Skeletal muscle satellite cell (primary cell): ENCODE data around the gene FHOD1.
A peak's percentile ranks its signal among the peaks of the same experiment; 100 is the strongest.

ENCODE experiments used
- H3K27me3 ChIP-seq: 2 replicates; pipeline ENCODE4 v1.7.0; 2013; ENCODE audit warnings: low read length; ENCODE audit not compliant: control insufficient read depth, insufficient read depth
- H3K36me3 ChIP-seq: 2 replicates; pipeline ENCODE4 v1.7.0; 2013; ENCODE audit warnings: mild to moderate bottlenecking, control low read depth, low read length; ENCODE audit not compliant: insufficient read depth
- H3K4me1 ChIP-seq: 2 replicates; pipeline ENCODE4 v1.7.0; 2013; ENCODE audit warnings: low read length; ENCODE audit not compliant: control insufficient read depth, insufficient read depth
- H3K4me2 ChIP-seq: 2 replicates; pipeline ENCODE4 v1.7.0; 2013; ENCODE audit warnings: mild to moderate bottlenecking, low read length
- H3K4me3 ChIP-seq: 2 replicates; pipeline ENCODE4 v1.7.0; 2013; ENCODE audit warnings: low read length
- H3K9ac ChIP-seq: 2 replicates; pipeline ENCODE4 v1.7.0; 2013; ENCODE audit warnings: mild to moderate bottlenecking, low read depth, low read length, moderate library complexity
- H3K9me3 ChIP-seq: replicated peaks from 2 replicates; pipeline ENCODE4 v1.7.0; 2013; ENCODE audit warnings: mild to moderate bottlenecking, control low read depth, low read length

Gene FHOD1

DNA sequence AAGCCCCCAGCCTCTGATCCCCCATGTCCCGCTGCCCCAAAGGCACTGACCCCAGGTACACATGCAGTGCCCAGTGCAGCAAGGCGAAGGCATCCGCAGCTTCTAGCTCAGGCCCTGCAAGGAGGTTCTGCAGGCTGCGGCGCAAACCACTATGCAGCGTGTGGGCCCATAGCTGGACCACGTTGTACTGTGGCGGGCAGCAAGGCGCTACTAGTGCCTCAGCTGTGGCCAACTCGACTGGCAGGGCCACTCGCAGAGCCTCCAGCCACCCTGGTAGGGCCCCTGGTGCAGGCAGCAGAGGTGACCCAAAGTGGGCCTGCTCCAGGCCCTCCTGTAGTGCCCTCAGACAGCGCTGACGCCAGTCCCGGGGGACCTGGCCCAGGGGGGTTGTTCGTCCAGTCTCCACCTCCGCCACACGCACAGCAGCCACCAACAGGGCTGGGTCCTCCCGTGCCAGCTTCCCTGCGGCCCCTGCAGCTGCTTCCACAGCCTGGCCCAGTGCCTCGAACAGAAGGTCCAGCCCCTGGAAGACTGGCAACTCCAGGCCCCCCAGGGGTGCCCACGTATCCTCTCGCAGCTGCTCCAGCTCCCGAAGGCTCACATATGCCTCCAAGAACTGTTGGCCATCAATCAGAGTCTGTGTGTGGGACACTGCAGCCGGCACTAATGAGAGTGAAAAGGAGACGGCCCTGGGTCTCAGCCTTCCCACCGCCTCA lies 59.9 kb downstream of the FHOD1 start:
- Histone ChIP-seq H3K36me3 (no peaks in the 10 kb centered on the region), H3K4me2 (peak overlapping the region; percentile 70), H3K4me3 (no peak overlapping the region), H3K4me1 (peaks cover 57% of the 10 kb centered on the region), H3K9ac (no peak overlapping the region), H3K27me3 (no peaks in the 10 kb centered on the region), H3K9me3 (no peaks in the 10 kb centered on the region)

GRCh38 chr16:67186550-67186950 lies 60.7 kb downstream of the FHOD1 start:
- Histone ChIP-seq H3K9ac (no peak overlapping the region), H3K4me3 (no peak overlapping the region), H3K36me3 (no peaks in the 10 kb centered on the region), H3K4me1 (peaks cover 61% of the 10 kb centered on the region), H3K9me3 (no peaks in the 10 kb centered on the region), H3K27me3 (no peaks in the 10 kb centered on the region), H3K4me2 (peak overlapping the region; percentile 70)

GRCh38 chr16:67185651-67186134 lies 61.6 kb downstream of the FHOD1 start:
- H3K4me2 ChIP-seq, result peak overlapping the region; percentile 64
- peaks cover 65% of the 10 kb centered on the region for H3K4me1 ChIP-seq
- peak overlapping the region; percentile 23 for H3K4me3 ChIP-seq
- peaks cover 3% of the 10 kb centered on the region for H3K36me3 ChIP-seq
- H3K9ac ChIP-seq, result no peak overlapping the region
- no peaks in the 10 kb centered on the region for H3K9me3 ChIP-seq
- H3K27me3 ChIP-seq, result no peaks in the 10 kb centered on the region

- Histone ChIP-seq H3K27me3 (no peaks in the 10 kb centered on the region), H3K9ac (no peak overlapping the region), H3K4me3 (peak overlapping the region; percentile 23)
Measured at GRCh38 chr16:67184995-67185650, 62.2 kb downstream of the FHOD1 start.

GRCh38 chr16:67184453-67184994 lies 62.8 kb downstream of the FHOD1 start:
- Histone ChIP-seq H3K36me3 (peaks cover 8% of the 10 kb centered on the region), H3K4me3 (peak overlapping the region; percentile 86), H3K27me3 (no peaks in the 10 kb centered on the region), H3K4me2 (peak overlapping the region; percentile 83), H3K4me1 (peaks cover 59% of the 10 kb centered on the region), H3K9ac (no peak overlapping the region), H3K9me3 (no peaks in the 10 kb centered on the region)

More at GRCh38 chr16:67184995-67185650, 62.2 kb downstream of the FHOD1 start:
- Histone ChIP-seq H3K4me1 (peaks cover 59% of the 10 kb centered on the region), H3K36me3 (peaks cover 3% of the 10 kb centered on the region), H3K9me3 (no peaks in the 10 kb centered on the region), H3K4me2 (peak overlapping the region; percentile 83)

DNA sequence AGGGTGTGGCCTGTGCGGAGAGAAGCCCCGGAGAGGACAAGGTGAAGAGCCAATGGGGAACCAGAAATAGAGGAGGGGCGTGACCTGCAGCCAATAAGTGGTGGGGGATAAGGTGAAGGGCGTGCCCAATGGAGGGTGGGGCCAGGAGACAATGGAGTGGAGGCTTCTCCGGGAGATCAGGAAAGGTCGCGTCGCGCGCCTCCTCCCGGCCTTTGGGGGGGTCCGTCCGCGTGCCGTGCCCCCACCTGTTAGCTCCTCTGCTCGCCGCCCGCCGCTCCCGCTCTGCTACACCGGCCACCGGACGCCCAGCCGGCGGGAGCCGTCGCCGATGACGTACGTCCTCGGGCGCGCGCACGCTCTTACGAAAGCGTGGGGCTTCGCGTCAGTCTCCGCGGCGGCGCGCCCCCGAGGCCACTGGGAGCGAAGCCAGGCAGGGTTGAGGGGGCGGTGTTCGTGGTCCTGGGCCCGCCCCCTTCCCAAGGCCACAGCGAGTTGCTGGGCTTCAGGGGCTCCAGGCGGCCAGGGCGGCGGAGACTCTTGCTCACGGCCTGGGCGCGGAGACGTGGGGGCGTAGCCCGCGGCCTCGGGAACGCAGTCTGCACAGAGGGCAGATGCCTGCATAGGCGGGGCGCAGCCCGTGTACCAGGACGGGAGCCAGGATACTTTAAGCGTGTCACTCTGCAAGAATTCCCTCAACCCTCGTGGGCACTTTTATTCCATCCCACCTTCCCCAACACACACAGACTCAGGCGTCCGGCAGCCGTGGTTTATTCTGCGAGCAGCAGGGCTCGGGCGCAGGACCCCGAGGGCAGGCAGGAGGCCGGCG lies 63.4 kb downstream of the FHOD1 start, which contains the start of gene MATCAP1:
Gene MATCAP1, minus strand, starts transcription at position 337 of the 826 bp plus-strand sequence. CDS start 3,353 bp downstream, outside the sequence.
- Histone ChIP-seq H3K36me3 (peaks cover 10% of the 10 kb centered on the region), H3K9me3 (no peaks in the 10 kb centered on the region), H3K4me3 (peak within 1 kb of the TSS; percentile 86), H3K27me3 (no peaks in the 10 kb centered on the region), H3K4me1 (peaks cover 59% of the 10 kb centered on the region), H3K9ac (peak within 1 kb of the TSS; percentile 90), H3K4me2 (peak within 1 kb of the TSS; percentile 83)

GRCh38 chr16:67183284-67183626 lies 64.0 kb downstream of the FHOD1 start:
- H3K4me1 ChIP-seq, result peaks cover 62% of the 10 kb centered on the region
- H3K4me2 ChIP-seq, result peak overlapping the region; percentile 83
- H3K9ac ChIP-seq, result peak overlapping the region; percentile 90
- H3K27me3 ChIP-seq, result no peaks in the 10 kb centered on the region
- H3K36me3 ChIP-seq, result peaks cover 10% of the 10 kb centered on the region
- H3K9me3 ChIP-seq, result no peaks in the 10 kb centered on the region
- H3K4me3 ChIP-seq, result peak overlapping the region; percentile 86

DNA sequence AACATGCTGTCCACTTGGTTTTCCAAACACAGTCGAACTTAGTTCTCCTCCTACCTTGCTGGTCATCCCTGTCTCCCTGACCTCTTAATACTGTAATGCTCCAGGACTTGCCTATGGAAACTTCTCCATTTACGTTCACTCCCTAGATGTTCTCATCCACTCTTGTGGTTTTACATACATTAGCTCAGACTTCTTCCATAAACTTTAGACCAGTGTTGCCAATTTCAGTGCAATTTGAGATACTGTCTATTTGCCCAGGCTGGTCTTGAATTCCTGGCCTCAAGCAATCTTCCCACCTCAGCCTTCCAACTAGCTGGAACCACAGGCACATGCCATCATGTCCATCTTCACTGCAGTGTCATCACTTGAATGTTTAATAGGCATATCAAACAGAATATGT lies 65.0 kb downstream of the FHOD1 start:
- Histone ChIP-seq H3K4me2 (peak overlapping the region; percentile 83), H3K9me3 (no peaks in the 10 kb centered on the region), H3K4me1 (peaks cover 58% of the 10 kb centered on the region), H3K27me3 (no peaks in the 10 kb centered on the region), H3K9ac (no peak overlapping the region), H3K4me3 (peak overlapping the region; percentile 86), H3K36me3 (peaks cover 10% of the 10 kb centered on the region)

DNA sequence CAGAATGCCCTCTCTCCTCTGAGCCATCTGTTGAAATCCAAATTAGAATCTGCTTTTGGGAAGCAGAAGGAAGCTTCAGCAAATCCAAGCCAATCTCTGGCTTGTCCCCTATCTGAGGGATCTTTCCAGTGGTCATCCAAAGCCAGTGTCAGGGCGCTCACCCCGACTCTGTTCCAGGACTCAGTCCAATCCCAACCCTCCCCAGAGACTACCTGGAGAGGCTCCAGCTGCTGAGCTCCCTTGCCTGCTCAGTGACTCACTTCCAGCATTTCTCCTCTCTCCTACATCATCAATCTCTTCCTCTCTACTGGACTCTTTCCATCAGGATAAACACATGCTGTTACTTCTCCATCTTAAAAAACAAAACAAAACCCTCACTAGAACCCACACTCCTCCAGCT lies 65.9 kb downstream of the FHOD1 start:
- Histone ChIP-seq H3K9ac (no peak overlapping the region), H3K4me1 (peaks cover 49% of the 10 kb centered on the region), H3K4me3 (peak overlapping the region; percentile 41)

DNA sequence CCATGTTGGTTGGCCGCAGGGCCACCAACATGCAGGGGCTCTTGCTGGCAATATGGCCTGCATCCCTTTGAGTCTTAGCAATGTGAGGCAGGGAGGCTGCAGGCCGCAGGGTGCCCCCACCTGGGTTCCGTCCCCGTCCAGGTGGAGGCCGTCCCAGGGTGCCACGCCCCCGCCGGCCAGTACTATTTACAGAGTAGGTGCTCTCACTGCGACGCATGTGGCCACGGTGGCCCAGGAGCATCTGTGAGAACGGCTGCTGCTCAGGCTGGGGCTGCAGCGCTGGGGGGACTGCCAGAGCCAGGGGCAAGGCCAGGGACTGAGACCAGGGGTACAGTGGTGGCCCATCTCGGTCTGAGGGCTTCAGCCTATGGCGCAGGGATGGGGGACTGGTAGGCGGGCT lies 67.1 kb downstream of the FHOD1 start:
- Histone ChIP-seq H3K4me1 (peaks cover 41% of the 10 kb centered on the region), H3K27me3 (no peaks in the 10 kb centered on the region), H3K9ac (no peak overlapping the region), H3K4me2 (no peak overlapping the region), H3K36me3 (peaks cover 10% of the 10 kb centered on the region), H3K4me3 (no peak overlapping the region), H3K9me3 (no peaks in the 10 kb centered on the region)

More for the DNA sequence above, 65.9 kb downstream of the FHOD1 start:
- Histone ChIP-seq H3K27me3 (no peaks in the 10 kb centered on the region), H3K9me3 (no peaks in the 10 kb centered on the region), H3K36me3 (peaks cover 10% of the 10 kb centered on the region), H3K4me2 (peak overlapping the region; percentile 61)
